HL-60 (cell line): ENCODE measurements around the gene IFFO2.

Experiments used
- CTCF ChIP-seq: IDR thresholded peaks from one replicate; pipeline ENCODE4 v1.5.1; 2011; ENCODE audit warnings: low read length, control low read depth, inconsistent platforms; ENCODE audit not compliant: insufficient read depth
- GABPA ChIP-seq: IDR thresholded peaks from 2 replicates; pipeline ENCODE4 v1.6.1; 2012; ENCODE audit warnings: low read depth
- POLR2AphosphoS5 ChIP-seq: IDR thresholded peaks from 2 replicates; pipeline ENCODE4 v1.6.1; 2012; ENCODE audit warnings: low read depth
- REST ChIP-seq: IDR thresholded peaks from 2 replicates; pipeline ENCODE4 v1.6.1; 2012; ENCODE audit warnings: low read depth; ENCODE audit not compliant: insufficient replicate concordance
- SPI1 ChIP-seq: IDR thresholded peaks from 2 replicates; pipeline ENCODE4 v1.6.1; 2012; ENCODE audit warnings: low read depth, mild to moderate bottlenecking, borderline replicate concordance

GRCh38 chr1:18948913-18949685 is 7.4 kb downstream of the IFFO2 start:
- TF ChIP-seq CTCF (no peak), POLR2AphosphoS5 (no peak), REST (no peak), GABPA (no peak), SPI1 (no peak)
